PC-3 (cell line): Measurements from ENCODE around the gene CSMD2. TPM values are rescaled to one million over a fixed set of nuclear protein-coding genes. Genes with fewer than 3 reads are reported as not detected.

ENCODE experiments used
- ATAC-seq: fragments of 200-7000 bp; cut with Tn5 transposase; 2 replicates; pipeline ENCODE4 v1.9.1; 2020; ENCODE audit warnings: mild to moderate bottlenecking, moderate library complexity
- BruUV-seq: library from RNA; stranded (reverse); fragments of 400-500 nt; replicated peaks from 2 replicates; lab custom pipeline; 2021; lab: Mats Ljungman, UMichigan
- CTCF ChIA-PET: fragments of 300-600 bp; sonication (Branson Sonifier 250); formaldehyde crosslinking; loops from one replicate; lab custom pipeline; 2022; ENCODE audit warnings: antibody characterized with exemption; lab: Charles Lee
- POLR2A ChIA-PET: fragments of 300-600 bp; sonication (Branson Sonifier 250); formaldehyde crosslinking; loops from one replicate; lab custom pipeline; 2022; ENCODE audit warnings: antibody characterized with exemption; ENCODE audit not compliant: unreplicated experiment; lab: Charles Lee
- DNase-seq: peaks from one replicate; pipeline ENCODE4 v3.0.0-alpha.2; 2015
- H2AFZ ChIP-seq: fragments of 300-600 bp; sonication (generic); 2 replicates; pipeline ENCODE4 v1.6.0; 2016; ENCODE audit warnings: antibody characterized with exemption, low read length
- H3F3A ChIP-seq: fragments of 300-600 bp; sonication (generic); one replicate; pipeline ENCODE4 v1.6.0; 2017; ENCODE audit warnings: antibody characterized with exemption, low read length, control low read depth, mild to moderate bottlenecking; ENCODE audit not compliant: unreplicated experiment
- H3K27ac ChIP-seq: fragments of 300-600 bp; sonication (generic); 2 replicates; pipeline ENCODE4 v1.5.1; 2016; ENCODE audit warnings: mild to moderate bottlenecking, low read length
- H3K27me3 ChIP-seq: fragments of 300-600 bp; sonication (generic); 2 replicates; pipeline ENCODE4 v1.6.1; 2016; ENCODE audit warnings: low read length, mixed read lengths
- H3K36me3 ChIP-seq: fragments of 300-600 bp; sonication (generic); 2 replicates; pipeline ENCODE4 v1.6.1; 2016; ENCODE audit warnings: low read depth, mixed run types, low read length, mixed read lengths
- H3K4me1 ChIP-seq: fragments of 300-600 bp; sonication (generic); 2 replicates; pipeline ENCODE4 v1.5.1; 2016; ENCODE audit warnings: low read length; ENCODE audit not compliant: insufficient read depth
- H3K4me2 ChIP-seq: fragments of 300-600 bp; sonication (generic); 2 replicates; pipeline ENCODE4 v1.6.0; 2016; ENCODE audit warnings: low read length
- H3K4me3 ChIP-seq: fragments of 300-600 bp; sonication (generic); 2 replicates; pipeline ENCODE4 v1.5.1; 2016; ENCODE audit warnings: mild to moderate bottlenecking, low read length, mixed read lengths
- H3K79me2 ChIP-seq: fragments of 300-600 bp; sonication (generic); 2 replicates; pipeline ENCODE4 v1.6.1; 2017; ENCODE audit warnings: low read length, mixed read lengths
- H3K9ac ChIP-seq: fragments of 300-600 bp; sonication (generic); 2 replicates; pipeline ENCODE4 v1.6.0; 2016; ENCODE audit warnings: mild to moderate bottlenecking, low read length
- H3K9me2 ChIP-seq: fragments of 300-600 bp; sonication (generic); replicated peaks from 2 replicates; pipeline ENCODE4 v1.6.1; 2016; ENCODE audit warnings: mixed run types, low read length, mixed read lengths
- H3K9me3 ChIP-seq: fragments of 300-600 bp; sonication (generic); 2 replicates; pipeline ENCODE4 v1.6.1; 2016; ENCODE audit warnings: low read length, mixed read lengths
- H4K20me1 ChIP-seq: fragments of 300-600 bp; sonication (generic); 2 replicates; pipeline ENCODE4 v1.6.1; 2016; ENCODE audit warnings: low read length, mixed read lengths
- EZH2 ChIP-seq: fragments of 300-600 bp; sonication (generic); IDR thresholded peaks from one replicate; pipeline ENCODE4 v1.6.1; 2017; ENCODE audit warnings: antibody characterized with exemption, mild to moderate bottlenecking, low read length; ENCODE audit not compliant: unreplicated experiment
- EZH2phosphoT487 ChIP-seq: fragments of 300-600 bp; sonication (generic); IDR thresholded peaks from 2 replicates; pipeline ENCODE4 v1.6.1; 2018; ENCODE audit warnings: mild to moderate bottlenecking, antibody characterized with exemption, low read length, borderline replicate concordance
- intact Hi-C: fragments of 100-400 bp; cut with micrococcal nuclease; formaldehyde crosslinking; loops from 2 replicates; pipeline ENCODE4 v1.9.0; 2023
- total RNA-seq: library from RNA; depleted of rRNA; stranded (reverse); fragments of >200 nt; gene quantifications from 2 replicates; pipeline ENCODE4 v1.2.3, GENCODE V29; 2014
- TF ChIP-seq, protein P1 (sequence below): fragments of 300-600 bp; sonication (generic); conservative IDR thresholded peaks from 2 replicates; pipeline ENCODE4 v1.5.1; 2017; ENCODE audit warnings: antibody characterized with exemption, low read depth, mild to moderate bottlenecking, low read length

Gene CSMD2
- total RNA-seq, 1 experiment from 2014 or later = not detected

DNA sequence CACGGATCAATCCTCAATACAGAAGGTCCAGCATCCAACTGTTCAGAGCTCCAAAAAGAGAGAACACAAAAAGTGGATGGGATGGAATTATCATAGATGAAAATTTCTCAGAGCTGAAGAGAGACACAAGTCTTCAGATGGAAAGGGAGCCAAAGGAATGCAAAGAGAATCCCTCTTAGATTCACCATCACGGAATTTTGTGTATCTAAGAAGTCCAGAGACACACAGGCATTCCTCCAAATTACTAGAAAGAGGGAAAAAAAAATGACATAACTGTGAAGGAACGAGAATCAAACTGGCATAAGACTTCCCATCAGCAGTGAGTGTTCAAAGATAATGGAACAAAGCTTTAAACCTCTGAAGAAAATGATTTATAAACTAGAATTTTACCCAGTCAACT lies 591.4 kb downstream of the CSMD2 start:
- Histone ChIP-seq H4K20me1 (no peaks in the 10 kb centered on the region), H3K79me2 (no peaks in the 10 kb centered on the region), H3K9me3 (no peaks in the 10 kb centered on the region), H3K4me1 (no peaks in the 10 kb centered on the region), H2AFZ (no peak overlapping the region), H3K36me3 (no peaks in the 10 kb centered on the region), H3K27ac (no peak overlapping the region), H3K4me3 (no peak overlapping the region), H3K9me2 (no peaks in the 10 kb centered on the region), H3K4me2 (no peak overlapping the region), H3K9ac (no peak overlapping the region), H3F3A (no peaks in the 10 kb centered on the region), H3K27me3 (peaks cover 68% of the 10 kb centered on the region)
- POLR2A ChIA-PET = no interaction called here
- no peak for ATAC-seq
- BruUV-seq = no TSS peak
- TF ChIP-seq EZH2 (no peak), EZH2phosphoT487 (no peak)
- TF ChIP-seq, protein P1, sequence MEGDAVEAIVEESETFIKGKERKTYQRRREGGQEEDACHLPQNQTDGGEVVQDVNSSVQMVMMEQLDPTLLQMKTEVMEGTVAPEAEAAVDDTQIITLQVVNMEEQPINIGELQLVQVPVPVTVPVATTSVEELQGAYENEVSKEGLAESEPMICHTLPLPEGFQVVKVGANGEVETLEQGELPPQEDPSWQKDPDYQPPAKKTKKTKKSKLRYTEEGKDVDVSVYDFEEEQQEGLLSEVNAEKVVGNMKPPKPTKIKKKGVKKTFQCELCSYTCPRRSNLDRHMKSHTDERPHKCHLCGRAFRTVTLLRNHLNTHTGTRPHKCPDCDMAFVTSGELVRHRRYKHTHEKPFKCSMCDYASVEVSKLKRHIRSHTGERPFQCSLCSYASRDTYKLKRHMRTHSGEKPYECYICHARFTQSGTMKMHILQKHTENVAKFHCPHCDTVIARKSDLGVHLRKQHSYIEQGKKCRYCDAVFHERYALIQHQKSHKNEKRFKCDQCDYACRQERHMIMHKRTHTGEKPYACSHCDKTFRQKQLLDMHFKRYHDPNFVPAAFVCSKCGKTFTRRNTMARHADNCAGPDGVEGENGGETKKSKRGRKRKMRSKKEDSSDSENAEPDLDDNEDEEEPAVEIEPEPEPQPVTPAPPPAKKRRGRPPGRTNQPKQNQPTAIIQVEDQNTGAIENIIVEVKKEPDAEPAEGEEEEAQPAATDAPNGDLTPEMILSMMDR = no peak
- CTCF ChIA-PET = no interaction called here
- intact Hi-C loops = no loop called here
- no peak for DNase-seq

DNA sequence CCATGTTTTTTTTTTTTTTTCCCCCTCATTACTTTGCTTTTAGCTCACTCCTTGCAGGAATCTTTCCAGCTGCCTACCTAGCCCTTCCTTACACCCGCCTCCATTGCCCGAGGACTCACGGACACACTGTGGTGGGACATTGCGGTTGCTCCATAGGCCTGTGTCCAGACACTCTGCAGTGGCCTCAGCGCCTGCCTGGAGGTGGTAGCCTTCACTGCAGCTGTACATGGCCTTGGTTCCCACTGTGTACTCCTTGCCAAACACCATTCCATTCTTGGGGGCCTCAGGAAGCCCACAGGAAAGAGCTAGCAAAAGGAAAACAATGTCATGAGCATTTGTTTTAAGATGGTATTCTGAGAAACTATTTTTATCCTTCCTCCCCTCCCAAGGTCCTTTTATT lies 592.6 kb downstream of the CSMD2 start:
- Histone ChIP-seq H4K20me1 (no peaks in the 10 kb centered on the region), H3K4me3 (no peak overlapping the region), H3K9me2 (no peaks in the 10 kb centered on the region), H3K9me3 (no peaks in the 10 kb centered on the region), H2AFZ (no peak overlapping the region), H3K27ac (no peak overlapping the region), H3K79me2 (no peaks in the 10 kb centered on the region), H3K36me3 (no peaks in the 10 kb centered on the region), H3F3A (no peaks in the 10 kb centered on the region), H3K4me1 (no peaks in the 10 kb centered on the region), H3K9ac (no peak overlapping the region), H3K4me2 (no peak overlapping the region), H3K27me3 (peaks cover 56% of the 10 kb centered on the region)
- ChIA-PET CTCF (no interaction called here), POLR2A (no interaction called here)
- TF ChIP-seq EZH2phosphoT487 (no peak), EZH2 (no peak)
- TF ChIP-seq, protein P1 = no peak
- ATAC-seq = no peak
- intact Hi-C loops = no loop called here
- DNase-seq = no peak
- BruUV-seq = no TSS peak

DNA sequence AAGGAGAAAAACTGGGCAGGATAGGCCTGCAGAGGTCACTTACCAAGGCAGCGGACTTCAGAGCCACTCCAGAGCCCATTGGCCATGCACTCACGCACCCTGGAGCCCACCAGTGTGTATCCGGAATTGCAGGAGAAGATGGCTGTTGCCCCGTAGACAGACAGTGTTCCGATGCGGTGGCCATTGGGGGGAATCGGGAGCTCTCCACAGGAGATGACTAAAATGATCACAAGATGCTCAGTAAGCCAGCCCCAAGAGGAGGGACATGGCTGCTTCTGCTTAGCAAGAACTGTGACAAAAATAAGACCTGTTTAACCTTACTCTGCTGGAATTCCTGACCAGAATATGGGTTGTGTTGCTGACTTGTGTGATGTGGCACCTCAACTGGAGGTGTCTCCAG lies 595.7 kb downstream of the CSMD2 start:
- CTCF ChIA-PET = no interaction called here
- DNase-seq (no peak), ATAC-seq (no peak)
- Histone ChIP-seq H3F3A (no peaks in the 10 kb centered on the region), H3K4me3 (no peak overlapping the region), H3K36me3 (no peaks in the 10 kb centered on the region), H3K27ac (no peak overlapping the region), H3K9me3 (no peaks in the 10 kb centered on the region), H3K9me2 (no peaks in the 10 kb centered on the region), H3K79me2 (no peaks in the 10 kb centered on the region), H2AFZ (no peak overlapping the region), H3K27me3 (peaks cover 50% of the 10 kb centered on the region), H3K9ac (no peak overlapping the region), H3K4me2 (no peak overlapping the region), H3K4me1 (no peaks in the 10 kb centered on the region), H4K20me1 (no peaks in the 10 kb centered on the region)
- BruUV-seq = no TSS peak
- intact Hi-C loops = no loop called here
- POLR2A ChIA-PET = no interaction called here
- no peak for TF ChIP-seq EZH2phosphoT487
